HUES48 (cell line): Measurements from ENCODE around the gene ATXN1.

ENCODE experiments used
- H3K27ac ChIP-seq: one replicate; pipeline ENCODE4 v1.7.0; 2013; ENCODE audit warnings: low read depth, low read length, inconsistent platforms
- H3K27me3 ChIP-seq: 2 replicates; pipeline ENCODE4 v1.6.1; 2013; ENCODE audit warnings: mild to moderate bottlenecking, low read length; ENCODE audit not compliant: control insufficient read depth, insufficient read depth
- H3K36me3 ChIP-seq: 2 replicates; pipeline ENCODE4 v1.6.1; 2013; ENCODE audit warnings: low read length; ENCODE audit not compliant: control insufficient read depth, insufficient read depth
- H3K4me1 ChIP-seq: 2 replicates; pipeline ENCODE4 v1.6.1; 2013; ENCODE audit warnings: mild to moderate bottlenecking, low read length; ENCODE audit not compliant: control insufficient read depth, insufficient read depth
- H3K4me3 ChIP-seq: 2 replicates; pipeline ENCODE4 v1.5.1; 2013; ENCODE audit warnings: mild to moderate bottlenecking, low read depth, low read length
- H3K9ac ChIP-seq: 2 replicates; pipeline ENCODE4 v1.6.1; 2013; ENCODE audit warnings: mild to moderate bottlenecking, low read depth, low read length, moderate library complexity
- H3K9me3 ChIP-seq: 2 replicates; pipeline ENCODE4 v1.6.1; 2013; ENCODE audit warnings: low read length; ENCODE audit not compliant: control insufficient read depth, insufficient read depth

Gene ATXN1

GRCh38 chr6:16372029-16372776 is 389.1 kb downstream of the ATXN1 start:
- H3K4me1 ChIP-seq, result peaks cover 13% of the 10 kb centered on the region
- H3K4me3 ChIP-seq, result no peak overlapping the region
- no peak overlapping the region for H3K9ac ChIP-seq
- no peaks in the 10 kb centered on the region for H3K9me3 ChIP-seq
- no peaks in the 10 kb centered on the region for H3K27me3 ChIP-seq
- H3K27ac ChIP-seq, result no peak overlapping the region
- H3K36me3 ChIP-seq, result no peaks in the 10 kb centered on the region

GRCh38 chr6:16371401-16371800 is 389.9 kb downstream of the ATXN1 start:
- Histone ChIP-seq H3K9me3 (no peaks in the 10 kb centered on the region), H3K4me1 (peaks cover 13% of the 10 kb centered on the region), H3K4me3 (no peak overlapping the region), H3K27me3 (no peaks in the 10 kb centered on the region), H3K9ac (no peak overlapping the region), H3K36me3 (no peaks in the 10 kb centered on the region), H3K27ac (no peak overlapping the region)

GRCh38 chr6:16370943-16371342 is 390.3 kb downstream of the ATXN1 start:
- Histone ChIP-seq H3K4me3 (no peak overlapping the region), H3K4me1 (peaks cover 13% of the 10 kb centered on the region), H3K27ac (no peak overlapping the region), H3K9ac (no peak overlapping the region), H3K36me3 (no peaks in the 10 kb centered on the region), H3K27me3 (no peaks in the 10 kb centered on the region), H3K9me3 (no peaks in the 10 kb centered on the region)

GRCh38 chr6:16369989-16370388 is 391.3 kb downstream of the ATXN1 start:
- no peaks in the 10 kb centered on the region for H3K27me3 ChIP-seq
- H3K9me3 ChIP-seq, result no peaks in the 10 kb centered on the region
- no peaks in the 10 kb centered on the region for H3K36me3 ChIP-seq
- peaks cover 10% of the 10 kb centered on the region for H3K4me1 ChIP-seq
- no peak overlapping the region for H3K4me3 ChIP-seq
- no peak overlapping the region for H3K27ac ChIP-seq
- H3K9ac ChIP-seq, result no peak overlapping the region

GRCh38 chr6:16369140-16369745 is 392.0 kb downstream of the ATXN1 start:
- Histone ChIP-seq H3K27ac (no peak overlapping the region), H3K4me3 (no peak overlapping the region), H3K9me3 (no peaks in the 10 kb centered on the region), H3K27me3 (no peaks in the 10 kb centered on the region), H3K36me3 (no peaks in the 10 kb centered on the region), H3K9ac (no peak overlapping the region), H3K4me1 (peaks cover 3% of the 10 kb centered on the region; the same call in 1 of the 2 replicates)

GRCh38 chr6:16367571-16367970 is 393.7 kb downstream of the ATXN1 start:
- Histone ChIP-seq H3K27me3 (no peaks in the 10 kb centered on the region), H3K9me3 (no peaks in the 10 kb centered on the region), H3K36me3 (no peaks in the 10 kb centered on the region), H3K27ac (no peak overlapping the region), H3K9ac (no peak overlapping the region), H3K4me1 (peaks cover 3% of the 10 kb centered on the region; the same call in 1 of the 2 replicates), H3K4me3 (no peak overlapping the region)

GRCh38 chr6:16363749-16364148 is 397.5 kb downstream of the ATXN1 start:
- no peak overlapping the region for H3K27ac ChIP-seq
- no peak overlapping the region for H3K9ac ChIP-seq
- no peak overlapping the region for H3K4me3 ChIP-seq
- H3K36me3 ChIP-seq, result no peaks in the 10 kb centered on the region
- H3K27me3 ChIP-seq, result no peaks in the 10 kb centered on the region
- no peaks in the 10 kb centered on the region for H3K4me1 ChIP-seq
- no peaks in the 10 kb centered on the region for H3K9me3 ChIP-seq

- Histone ChIP-seq H3K4me1 (no peaks in the 10 kb centered on the region), H3K9ac (no peak overlapping the region), H3K9me3 (no peaks in the 10 kb centered on the region), H3K4me3 (no peak overlapping the region), H3K27me3 (no peaks in the 10 kb centered on the region), H3K36me3 (no peaks in the 10 kb centered on the region), H3K27ac (no peak overlapping the region)
These were observed 398.3 kb downstream of the ATXN1 start for GRCh38 chr6:16362819-16363589.

GRCh38 chr6:16362296-16362695 is 399.0 kb downstream of the ATXN1 start:
- Histone ChIP-seq H3K4me1 (no peaks in the 10 kb centered on the region), H3K9ac (no peak overlapping the region), H3K36me3 (no peaks in the 10 kb centered on the region), H3K27me3 (no peaks in the 10 kb centered on the region), H3K4me3 (no peak overlapping the region), H3K9me3 (no peaks in the 10 kb centered on the region), H3K27ac (no peak overlapping the region)

GRCh38 chr6:16361861-16362260 is 399.4 kb downstream of the ATXN1 start:
- Histone ChIP-seq H3K27me3 (no peaks in the 10 kb centered on the region), H3K36me3 (no peaks in the 10 kb centered on the region), H3K9me3 (no peaks in the 10 kb centered on the region), H3K4me3 (no peak overlapping the region), H3K4me1 (no peaks in the 10 kb centered on the region), H3K9ac (no peak overlapping the region), H3K27ac (no peak overlapping the region)

GRCh38 chr6:16361121-16361520 is 400.1 kb downstream of the ATXN1 start:
- no peaks in the 10 kb centered on the region for H3K9me3 ChIP-seq
- no peaks in the 10 kb centered on the region for H3K27me3 ChIP-seq
- H3K36me3 ChIP-seq, result no peaks in the 10 kb centered on the region
- H3K4me3 ChIP-seq, result no peak overlapping the region
- H3K4me1 ChIP-seq, result peaks cover under 1% of the 10 kb centered on the region; the same call in 1 of the 2 replicates
- H3K27ac ChIP-seq, result no peak overlapping the region
- no peak overlapping the region for H3K9ac ChIP-seq
